GM21515 (cell line): ENCODE data around the gene IDH3G.
"Not testable (repeated sequence)": the region's sequence is repeated elsewhere in the genome, so short reads cannot be mapped to it uniquely, and the experiment has no call there.

Experiments used
- ATAC-seq: cut with Tn5 transposase; IDR thresholded peaks from one replicate; pipeline ENCODE4 v1.9.1; 2021; ENCODE audit not compliant: unreplicated experiment

IDH3G gene

GRCh38 chrX:153794018-153794896, at the start of gene IDH3G, which contains the start of gene SSR4:
Gene IDH3G (minus strand): TSS chrX:153794375. CDS start chrX:153794326, 49 bp downstream.
Gene SSR4 (plus strand): TSS chrX:153794668. CDS start chrX:153794688, 20 bp downstream.
- peak; percentile 90 for ATAC-seq

GRCh38 chrX:153836921-153837320, 42.7 kb upstream of the IDH3G start:
- ATAC-seq, result no peak

GRCh38 chrX:153832728-153833127, 38.6 kb upstream of the IDH3G start:
- no peak for ATAC-seq

- ATAC-seq, result no peak
These were observed 37.4 kb upstream of the IDH3G start for GRCh38 chrX:153831429-153832150.

- no peak for ATAC-seq
These were observed 36.7 kb upstream of the IDH3G start for GRCh38 chrX:153830640-153831428.

- no peak for ATAC-seq
These were observed 35.8 kb upstream of the IDH3G start, which contains the start of gene PDZD4 for GRCh38 chrX:153829799-153830639. Gene PDZD4 (minus strand): TSS chrX:153830544. CDS start chrX:153830298, 246 bp downstream.

GRCh38 chrX:153829549-153829798, 35.3 kb upstream of the IDH3G start:
- no peak for ATAC-seq

GRCh38 chrX:153828723-153829548, 34.8 kb upstream of the IDH3G start:
- ATAC-seq, result no peak

GRCh38 chrX:153828308-153828707, 34.1 kb upstream of the IDH3G start:
- ATAC-seq, result no peak

- no peak for ATAC-seq
These were observed 33.7 kb upstream of the IDH3G start for GRCh38 chrX:153827903-153828302.

- no peak for ATAC-seq
These were observed 32.8 kb upstream of the IDH3G start for GRCh38 chrX:153827016-153827415.

GRCh38 chrX:153825042-153825441, 30.9 kb upstream of the IDH3G start:
- ATAC-seq, result no peak

- no peak for ATAC-seq
These were observed 30.2 kb upstream of the IDH3G start for GRCh38 chrX:153824348-153824747.

GRCh38 chrX:153821066-153821465, 26.9 kb upstream of the IDH3G start:
- ATAC-seq, result no peak

GRCh38 chrX:153820601-153821000, 26.4 kb upstream of the IDH3G start:
- no peak for ATAC-seq

- no peak for ATAC-seq
These were observed 25.3 kb upstream of the IDH3G start for GRCh38 chrX:153819384-153820040.

GRCh38 chrX:153818571-153819383, 24.6 kb upstream of the IDH3G start:
- ATAC-seq, result no peak

- not testable (repeated sequence) for ATAC-seq
These were observed 23.9 kb upstream of the IDH3G start for GRCh38 chrX:153818064-153818463.
